ENCODE data around the gene TMEM217.

TMEM217 gene

GRCh38 chr6:37172912-37173492, 84.9 kb downstream of the TMEM217 start:
- FAIRE-seq (no peak), DNase-seq (ENCODE audit: extremely low spot score, insufficient read length, low read depth) (no peak)

GRCh38 chr6:37171970-37172812, 85.8 kb downstream of the TMEM217 start:
- FAIRE-seq (peak; percentile 91), DNase-seq (ENCODE audit: extremely low spot score, insufficient read length, low read depth) (peak; percentile 70)

- DNase-seq (ENCODE audit: extremely low spot score, insufficient read length, low read depth) (no peak), FAIRE-seq (no peak)
Measured at GRCh38 chr6:37171201-37171969, 86.6 kb downstream of the TMEM217 start.

- FAIRE-seq, result no peak
- DNase-seq (ENCODE audit: extremely low spot score, insufficient read length, low read depth), result no peak
Measured at GRCh38 chr6:37170273-37171200, 87.4 kb downstream of the TMEM217 start.

- DNase-seq (ENCODE audit: extremely low spot score, insufficient read length, low read depth), result peak; percentile 94
- FAIRE-seq, result peak; percentile 87
Measured at GRCh38 chr6:37169496-37170272, 88.3 kb downstream of the TMEM217 start, which contains the start of gene PIM1. PIM1 (plus strand) TSS chr6:37170152; CDS start chr6:37170576, 424 bp downstream.

- DNase-seq (ENCODE audit: extremely low spot score, insufficient read length, low read depth) (no peak), FAIRE-seq (no peak)
Measured at GRCh38 chr6:37168811-37169495, 89.0 kb downstream of the TMEM217 start.

GRCh38 chr6:37168163-37168758, 89.7 kb downstream of the TMEM217 start:
- FAIRE-seq (no peak), DNase-seq (ENCODE audit: extremely low spot score, insufficient read length, low read depth) (no peak)

GRCh38 chr6:37162740-37163139, 95.2 kb downstream of the TMEM217 start:
- DNase-seq (ENCODE audit: extremely low spot score, insufficient read length, low read depth) (no peak), FAIRE-seq (no peak)
